HPDE6-E6E7 (cell line): ENCODE results near the gene HIPK2.
"Not testable (repeated sequence)": the region's sequence is repeated elsewhere in the genome, so short reads cannot be mapped to it uniquely, and the experiment has no call there.

Experiments used
- DNase-seq: peaks from one replicate; pipeline ENCODE4 v3.0.0; 2011; ENCODE audit warnings: missing footprints; ENCODE audit errors: extremely low spot score

The HIPK2 gene

DNA sequence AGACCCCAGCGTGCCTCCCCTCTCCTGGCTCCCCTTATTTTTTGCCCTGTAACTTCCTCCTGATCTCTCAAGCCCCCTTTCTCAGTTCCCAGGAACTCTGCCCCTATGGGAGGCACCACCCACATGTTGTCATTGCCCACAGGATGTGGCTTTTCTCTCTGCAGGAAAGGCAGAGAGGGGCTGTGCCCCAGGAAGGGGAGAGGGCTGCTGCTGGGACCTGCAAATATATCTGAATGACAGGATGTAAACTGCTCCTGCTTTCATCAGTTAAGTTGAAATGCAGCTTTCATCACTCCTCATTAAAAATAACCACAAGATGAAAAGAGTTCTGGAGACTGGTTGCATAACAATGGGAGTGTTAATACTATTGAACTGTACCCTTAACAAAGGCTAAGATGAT, 151.0 kb downstream of the HIPK2 start:
- no peak for DNase-seq

GRCh38 chr7:139623518-139623917, 154.3 kb downstream of the HIPK2 start:
- DNase-seq, result no peak

DNA sequence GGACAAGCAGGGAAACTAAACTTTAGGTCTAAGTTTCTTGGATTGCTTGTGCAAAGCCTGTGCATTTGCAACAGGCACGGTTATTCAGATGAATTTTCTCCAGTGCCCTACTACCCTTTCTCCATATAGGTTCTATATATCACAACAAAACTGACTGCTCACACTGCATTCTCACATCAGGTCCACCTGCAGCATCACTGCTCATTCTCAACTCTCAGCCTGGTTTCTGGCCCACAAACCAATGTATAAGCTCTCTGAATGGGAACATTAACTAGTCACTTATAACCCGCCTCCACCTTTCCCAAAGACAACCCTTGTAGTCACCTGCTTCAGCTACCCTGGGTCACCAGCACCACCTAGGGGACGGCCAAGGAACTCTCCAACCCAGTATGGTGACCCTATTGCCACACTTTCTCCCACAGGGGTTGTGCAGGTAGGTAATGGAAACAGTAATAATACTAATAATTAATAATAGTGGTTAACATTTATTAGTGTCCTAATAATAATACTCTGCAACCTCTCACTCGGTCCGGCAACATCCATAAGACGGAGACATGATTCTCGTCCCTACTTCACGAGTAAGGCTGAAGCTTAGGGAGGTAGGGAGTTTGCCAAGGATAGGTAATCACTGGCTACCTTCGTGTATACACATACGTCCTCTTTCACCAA, 157.0 kb downstream of the HIPK2 start:
- DNase-seq, result peak; percentile 58

DNA sequence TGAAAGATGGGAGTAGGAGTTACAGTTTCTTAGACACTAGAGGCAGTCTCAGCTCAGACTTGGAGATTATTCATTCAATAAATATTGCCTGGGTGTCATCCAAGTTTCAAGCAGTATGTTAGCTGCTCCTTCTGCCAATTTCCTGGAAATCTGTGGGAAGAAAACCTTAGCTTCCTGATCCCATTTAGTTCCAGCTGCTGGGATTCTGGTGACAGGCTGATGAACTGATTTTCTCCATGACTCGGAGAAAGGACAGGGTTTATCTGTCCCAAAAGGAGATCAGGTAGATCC, 158.5 kb downstream of the HIPK2 start:
- no peak for DNase-seq

- peak; percentile 35 for DNase-seq
Observed at GRCh38 chr7:139618482-139619366, 159.1 kb downstream of the HIPK2 start.

DNA sequence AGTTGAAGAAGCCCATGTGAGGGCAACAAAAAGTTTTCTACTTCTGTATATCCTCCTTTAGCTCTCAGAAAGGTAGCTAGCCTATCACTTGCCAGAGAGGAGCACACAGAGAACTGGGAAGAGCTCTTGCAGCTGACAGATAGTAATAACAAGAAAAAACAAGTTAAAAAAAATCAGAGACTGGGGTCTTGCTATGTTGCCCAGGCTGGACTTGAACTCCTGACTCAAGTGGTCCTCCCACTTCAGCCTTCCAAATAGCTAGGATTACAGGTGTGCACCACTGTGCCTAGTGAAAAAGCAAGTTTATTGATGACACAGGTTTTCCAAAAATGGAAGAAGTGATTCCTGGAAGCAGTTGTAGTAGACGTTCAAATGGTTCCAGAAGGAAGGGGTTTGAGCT, 160.7 kb downstream of the HIPK2 start:
- no peak for DNase-seq

DNA sequence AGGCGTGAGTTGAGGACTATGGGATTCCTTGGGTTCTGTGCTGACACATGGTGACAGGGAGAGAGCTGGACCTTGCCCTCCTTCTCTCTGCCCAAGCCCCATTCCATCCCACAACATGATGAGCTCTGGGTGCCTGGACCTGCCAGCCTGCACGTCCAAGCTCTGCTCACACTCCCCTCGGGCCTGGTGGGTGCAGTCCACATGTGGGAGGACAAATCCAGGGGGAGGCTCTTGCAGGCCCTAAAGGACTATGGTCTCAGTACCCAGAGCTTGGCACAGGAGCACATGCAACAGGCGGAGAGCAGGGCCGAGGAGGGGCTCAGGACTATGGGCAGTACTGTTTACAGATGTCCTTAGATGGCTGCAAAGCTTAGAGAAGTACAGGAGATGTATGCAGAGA, 162.9 kb downstream of the HIPK2 start:
- DNase-seq, result no peak

- DNase-seq, result no peak
Observed at GRCh38 chr7:139613971-139614411, 163.8 kb downstream of the HIPK2 start.

DNA sequence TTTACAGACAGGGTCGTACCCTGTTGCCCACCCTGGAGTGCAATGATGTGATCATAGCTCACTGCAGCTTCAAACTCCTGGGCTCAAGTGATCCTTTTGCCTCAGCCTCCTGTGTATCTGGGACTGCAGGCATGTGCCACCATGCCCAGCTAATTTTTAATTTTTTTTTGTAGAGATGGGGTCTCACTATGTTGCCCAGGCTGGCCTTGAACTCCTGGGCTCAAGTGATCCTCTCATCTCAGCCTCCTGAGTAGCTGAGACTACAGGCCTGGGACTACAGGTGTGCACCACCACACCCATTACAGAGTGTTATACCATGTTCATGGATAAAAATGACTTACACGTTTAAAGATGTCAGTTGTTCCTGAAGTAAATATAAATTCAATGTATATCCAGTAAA, 166.2 kb downstream of the HIPK2 start:
- DNase-seq, result not testable (repeated sequence)

DNA sequence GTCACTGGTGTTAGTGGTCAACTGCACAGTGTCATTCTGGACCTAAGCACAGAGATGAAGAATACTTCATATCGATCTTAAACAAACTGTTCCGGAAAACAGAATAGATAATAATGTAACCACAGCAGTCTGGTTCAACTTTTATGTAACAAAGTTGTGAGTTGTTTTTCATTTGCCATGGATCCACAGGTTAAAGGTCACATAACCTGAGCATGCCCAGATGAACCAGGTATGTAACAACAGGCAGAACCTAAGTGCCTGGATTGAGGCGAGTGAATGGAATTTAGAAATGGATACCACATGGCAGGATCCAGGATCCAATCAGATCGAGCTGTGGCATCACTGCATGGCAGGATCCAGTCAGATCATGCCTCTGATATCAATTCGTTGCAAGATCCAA, 167.2 kb downstream of the HIPK2 start:
- no peak for DNase-seq

DNA sequence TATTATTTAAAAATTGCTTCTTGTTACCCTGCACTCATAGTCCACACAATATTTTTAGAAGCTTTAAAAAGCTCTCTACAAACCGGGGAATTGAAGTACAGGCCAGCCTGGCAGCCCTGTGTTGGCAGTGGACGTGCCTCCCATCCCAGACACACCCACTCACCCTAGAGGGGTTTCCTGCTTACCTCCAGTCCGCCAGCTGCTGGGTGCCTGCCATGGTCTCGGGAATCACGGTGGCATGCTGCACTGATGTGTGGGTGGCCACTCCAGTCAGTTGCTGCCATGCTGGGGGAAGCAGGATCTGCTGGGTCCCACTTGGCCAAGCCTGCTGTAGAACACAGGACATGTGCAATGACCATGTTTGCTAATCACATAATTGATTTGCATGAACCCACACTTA, 173.9 kb downstream of the HIPK2 start:
- no peak for DNase-seq

GRCh38 chr7:139603282-139603681, 174.5 kb downstream of the HIPK2 start:
- no peak for DNase-seq

DNA sequence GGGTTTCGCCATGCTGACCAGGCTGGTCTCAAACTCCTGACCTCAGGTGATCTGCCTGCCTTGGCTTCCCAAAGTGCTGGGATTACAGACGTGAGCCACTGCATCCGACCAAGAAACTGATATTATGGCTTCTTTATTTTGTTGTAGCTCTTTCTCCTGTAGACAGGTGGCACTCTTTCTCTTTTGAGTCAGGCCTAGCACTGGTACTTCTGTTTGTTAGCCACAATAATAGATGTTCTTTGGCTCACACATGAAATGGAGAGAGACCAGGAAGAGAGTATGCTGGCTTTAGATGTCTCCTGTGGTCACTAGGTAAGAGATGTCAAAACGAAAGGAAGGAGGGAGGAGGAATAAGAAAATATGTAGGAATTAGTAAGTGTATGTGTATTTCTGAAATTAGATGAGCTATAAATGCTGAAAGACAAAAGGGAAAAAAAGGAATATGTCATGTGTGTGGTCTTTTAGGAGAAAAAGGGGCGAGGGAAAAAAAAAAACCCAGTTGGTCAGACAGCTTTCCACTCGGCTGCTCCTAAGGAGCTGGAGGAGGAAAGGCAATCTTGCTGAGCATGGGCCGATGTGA, 175.6 kb downstream of the HIPK2 start:
- no peak for DNase-seq

GRCh38 chr7:139601176-139601575, 176.6 kb downstream of the HIPK2 start:
- DNase-seq, result no peak

DNA sequence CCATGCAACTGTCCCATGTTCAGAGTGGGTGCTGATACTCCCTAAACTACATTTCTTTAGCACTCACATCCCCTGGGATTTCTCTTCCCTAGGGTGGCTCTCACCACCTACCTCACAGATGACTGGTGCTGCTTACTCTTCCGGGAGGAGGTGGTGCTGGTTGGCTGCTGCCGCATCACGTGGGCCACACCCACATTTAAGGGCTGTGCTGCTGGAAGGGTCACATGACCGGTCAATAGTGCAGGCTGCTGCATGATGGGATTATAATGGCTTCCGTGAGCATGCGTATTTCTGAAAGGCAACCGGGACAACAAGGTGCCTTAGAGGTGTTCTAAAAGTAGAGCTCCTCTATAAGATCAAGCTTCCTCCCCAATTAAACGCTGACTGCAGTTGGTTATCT, 177.5 kb downstream of the HIPK2 start:
- no peak for DNase-seq

- no peak for DNase-seq
Observed at GRCh38 chr7:139598642-139599041, 179.2 kb downstream of the HIPK2 start.

- no peak for DNase-seq
Observed at GRCh38 chr7:139597028-139597427, 180.8 kb downstream of the HIPK2 start.

GRCh38 chr7:139596626-139597025, 181.2 kb downstream of the HIPK2 start:
- DNase-seq, result no peak

DNA sequence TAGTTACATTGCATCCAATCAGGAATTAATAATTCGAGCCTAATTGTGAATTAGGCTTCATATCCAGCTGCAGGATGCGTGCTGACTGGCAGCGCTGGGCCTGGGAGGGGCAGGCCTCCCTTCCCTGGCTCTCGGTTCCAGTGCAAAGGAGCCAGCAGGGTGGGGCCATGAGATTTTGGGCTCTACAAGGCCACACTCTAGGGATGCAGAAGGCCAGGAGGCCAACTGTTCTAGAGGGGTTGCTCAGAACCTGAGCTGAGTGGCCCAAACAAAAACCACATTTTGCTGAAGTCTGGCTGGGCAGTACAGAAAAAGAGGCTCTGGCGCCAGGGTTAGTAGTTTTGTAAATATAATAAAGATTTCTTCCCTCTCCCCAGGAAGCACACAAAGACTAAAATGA, 182.0 kb downstream of the HIPK2 start:
- DNase-seq, result no peak

DNA sequence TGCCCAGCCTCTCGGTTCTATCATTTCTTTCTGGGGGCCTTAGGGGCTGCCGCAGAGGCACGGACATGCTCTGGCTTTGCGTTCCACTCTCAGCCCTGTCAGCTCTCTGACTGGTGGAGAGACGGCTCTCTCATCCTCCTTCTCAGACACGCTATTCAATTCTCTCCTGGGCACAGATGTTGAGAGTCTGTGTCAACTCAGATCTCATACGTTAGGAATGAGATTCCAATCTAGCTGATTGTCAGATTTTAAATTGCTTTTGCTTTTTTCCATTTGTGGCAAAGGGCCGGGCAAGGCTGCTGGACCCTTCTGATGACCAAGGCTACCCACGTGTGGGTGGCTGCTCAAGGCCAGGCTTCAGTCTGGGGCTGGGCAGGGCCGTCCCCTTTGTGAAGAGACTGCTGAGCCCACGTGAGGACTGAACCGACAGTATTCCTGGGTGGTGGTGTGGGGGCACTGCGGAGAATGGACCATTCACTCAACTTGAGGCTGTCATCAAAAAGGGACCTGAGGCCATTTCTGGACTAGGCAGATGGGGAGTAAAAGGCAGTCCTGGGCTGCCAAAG, 182.8 kb downstream of the HIPK2 start:
- DNase-seq, result no peak

GRCh38 chr7:139594090-139594489, 183.7 kb downstream of the HIPK2 start:
- DNase-seq, result no peak

DNA sequence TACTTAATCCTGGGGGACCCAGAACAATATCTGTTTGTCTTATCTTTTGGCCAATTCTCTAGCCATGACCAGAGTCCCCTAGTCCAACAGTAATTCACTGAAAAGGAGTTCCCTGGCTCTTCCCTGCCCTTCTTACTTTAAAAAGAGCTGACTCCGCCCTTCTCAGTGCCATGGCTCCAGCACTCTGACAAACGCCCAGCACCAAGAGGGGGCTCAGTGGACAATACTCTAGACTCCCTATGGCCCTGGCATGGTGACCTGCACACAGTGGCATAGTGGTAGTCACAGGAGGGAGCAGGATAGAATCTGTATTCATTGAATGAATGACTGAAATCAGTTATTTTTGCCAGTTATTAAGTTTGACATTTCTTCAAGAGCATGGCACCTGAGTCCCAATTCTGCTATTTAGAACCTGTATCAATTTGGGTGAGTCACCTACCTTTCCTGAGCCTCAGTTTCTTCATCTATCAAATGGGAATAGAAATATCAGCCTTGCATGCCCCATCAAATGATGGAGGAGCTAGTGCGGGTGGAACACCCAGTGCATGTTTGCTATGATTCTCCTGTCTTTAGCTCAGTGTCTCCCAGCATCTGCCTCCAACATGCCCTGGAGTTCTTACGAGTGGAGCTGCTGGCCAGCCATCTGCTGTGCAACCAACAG, 184.9 kb downstream of the HIPK2 start:
- no peak for DNase-seq
